ENCODE measurements around the gene EFNA1. TPM values are rescaled to one million over a fixed set of nuclear protein-coding genes. Genes with fewer than 3 reads are reported as not detected.
A peak's percentile ranks its signal among the peaks of the same experiment; 100 is the strongest.

The EFNA1 gene
- total RNA-seq, 3 donors from 2014 or later (not counting 1 experiment from before 2014, with no cell fraction given): 1.5 to 1.9 (median 1.9) TPM

DNA sequence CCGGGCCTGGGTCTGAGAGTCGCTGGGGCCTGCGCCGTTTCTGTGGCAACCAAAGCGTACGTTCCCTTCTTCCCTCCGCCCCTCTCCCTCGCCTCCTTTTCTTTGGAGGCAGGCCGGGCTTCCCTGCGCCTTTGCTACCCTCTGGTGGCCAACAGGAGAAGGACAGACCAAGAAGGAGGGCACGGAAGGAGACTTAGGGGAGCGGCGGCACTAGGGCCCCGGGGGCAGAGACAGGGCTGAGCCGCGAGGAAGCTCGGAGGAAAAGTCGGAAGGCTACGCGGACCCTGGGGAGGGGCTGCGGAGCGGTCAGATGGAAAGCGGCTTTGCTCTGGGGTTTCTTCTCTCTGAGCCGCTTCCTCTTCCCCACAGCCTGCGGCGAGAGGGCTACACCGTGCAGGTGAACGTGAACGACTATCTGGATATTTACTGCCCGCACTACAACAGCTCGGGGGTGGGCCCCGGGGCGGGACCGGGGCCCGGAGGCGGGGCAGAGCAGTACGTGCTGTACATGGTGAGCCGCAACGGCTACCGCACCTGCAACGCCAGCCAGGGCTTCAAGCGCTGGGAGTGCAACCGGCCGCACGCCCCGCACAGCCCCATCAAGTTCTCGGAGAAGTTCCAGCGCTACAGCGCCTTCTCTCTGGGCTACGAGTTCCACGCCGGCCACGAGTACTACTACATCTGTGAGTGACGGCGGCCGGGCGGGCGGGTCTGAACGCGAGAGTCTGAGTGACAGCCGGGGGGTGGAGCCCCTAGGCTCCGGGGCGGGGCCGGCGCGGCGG is 42.8 kb upstream of the EFNA1 start:
- Mint-ChIP-seq H3K4me3 (peak overlapping the region; percentile 94), H3K9me3 (no peaks in the 10 kb centered on the region)

DNA sequence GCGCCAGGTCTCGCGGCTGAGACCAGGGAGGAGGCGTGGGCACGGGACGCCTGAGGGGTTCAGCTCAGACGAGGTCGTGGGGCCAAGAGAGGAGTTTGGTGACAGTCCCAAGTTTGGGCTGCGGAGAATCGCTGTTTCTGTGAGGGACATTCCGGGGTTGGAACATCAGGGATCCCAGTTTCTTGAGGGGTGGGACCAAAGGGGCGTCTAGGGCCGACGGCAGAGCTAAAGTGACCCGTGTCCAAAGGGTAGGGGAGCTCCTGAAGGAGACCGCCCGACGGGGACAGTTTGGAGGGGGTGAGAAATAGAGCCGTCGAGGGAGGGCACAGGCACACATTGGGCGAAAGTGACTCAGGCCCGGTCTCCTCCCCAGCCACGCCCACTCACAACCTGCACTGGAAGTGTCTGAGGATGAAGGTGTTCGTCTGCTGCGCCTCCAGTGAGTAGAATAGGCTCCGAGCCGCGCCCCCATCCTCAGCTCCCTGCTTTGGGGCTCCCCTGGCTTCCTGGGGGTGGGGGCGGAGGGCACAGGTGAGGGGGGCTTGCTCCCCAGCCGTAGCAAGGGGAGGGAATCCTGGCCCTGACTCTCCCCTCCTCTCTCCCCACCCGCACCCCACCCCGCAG is 42.1 kb upstream of the EFNA1 start:
- peak overlapping the region; percentile 88 for H3K27ac ChIP-seq (ENCODE audit: low read length)
- no peaks in the 10 kb centered on the region for H3K36me3 ChIP-seq (ENCODE audit: control insufficient read depth, insufficient read depth, low read length)
- Mint-ChIP-seq H3K36me3 (no peaks in the 10 kb centered on the region), H3K4me1 (peaks cover 29 to 45% of the 10 kb centered on the region in 2 donors), H3K9me3 (no peaks in the 10 kb centered on the region), H3K27ac (peak overlapping the region; percentile 87 to 96), H3K4me3 (peak overlapping the region; percentile 94), H3K27me3 (ENCODE audit: low read depth in 2 of 2) (peaks cover 16 to 23% of the 10 kb centered on the region in 2 donors)
- peak; percentile 59 to 84 for DNase-seq
- TF ChIP-seq, protein P1, sequence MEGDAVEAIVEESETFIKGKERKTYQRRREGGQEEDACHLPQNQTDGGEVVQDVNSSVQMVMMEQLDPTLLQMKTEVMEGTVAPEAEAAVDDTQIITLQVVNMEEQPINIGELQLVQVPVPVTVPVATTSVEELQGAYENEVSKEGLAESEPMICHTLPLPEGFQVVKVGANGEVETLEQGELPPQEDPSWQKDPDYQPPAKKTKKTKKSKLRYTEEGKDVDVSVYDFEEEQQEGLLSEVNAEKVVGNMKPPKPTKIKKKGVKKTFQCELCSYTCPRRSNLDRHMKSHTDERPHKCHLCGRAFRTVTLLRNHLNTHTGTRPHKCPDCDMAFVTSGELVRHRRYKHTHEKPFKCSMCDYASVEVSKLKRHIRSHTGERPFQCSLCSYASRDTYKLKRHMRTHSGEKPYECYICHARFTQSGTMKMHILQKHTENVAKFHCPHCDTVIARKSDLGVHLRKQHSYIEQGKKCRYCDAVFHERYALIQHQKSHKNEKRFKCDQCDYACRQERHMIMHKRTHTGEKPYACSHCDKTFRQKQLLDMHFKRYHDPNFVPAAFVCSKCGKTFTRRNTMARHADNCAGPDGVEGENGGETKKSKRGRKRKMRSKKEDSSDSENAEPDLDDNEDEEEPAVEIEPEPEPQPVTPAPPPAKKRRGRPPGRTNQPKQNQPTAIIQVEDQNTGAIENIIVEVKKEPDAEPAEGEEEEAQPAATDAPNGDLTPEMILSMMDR (IDR thresholded peaks at IDR 0.05): no peak
- intact Hi-C loops (cut with micrococcal nuclease): loop anchor here (1.0 to 2.0 kb wide), 5 partner anchors 15 to 526 kb away; partner anchors contain the start of genes EFNA4, KRTCAP2 and TRIM46
- peak overlapping the region; percentile 61 for H3K4me3 ChIP-seq (ENCODE audit: low read length)
- H3K27me3 ChIP-seq (ENCODE audit: control insufficient read depth, insufficient read depth, low read length): peaks cover 36% of the 10 kb centered on the region
- peaks cover 46% of the 10 kb centered on the region for H3K4me1 ChIP-seq (ENCODE audit: control insufficient read depth, insufficient read depth, low read length)
- 2% methylated on average over 29 of the region's 32 CpGs for WGBS (ENCODE audit: insufficient coverage)
- ATAC-seq: peak; percentile 10 to 46 (median 28)
- H3K9me3 ChIP-seq (ENCODE audit: control insufficient read depth, insufficient read depth, low read length): no peaks in the 10 kb centered on the region

More for the DNA sequence above, 42.8 kb upstream of the EFNA1 start:
- Histone ChIP-seq H3K4me1 (ENCODE audit: control insufficient read depth, insufficient read depth, low read length) (peaks cover 53% of the 10 kb centered on the region), H3K4me3 (ENCODE audit: low read length) (peak overlapping the region; percentile 61), H3K9me3 (ENCODE audit: control insufficient read depth, insufficient read depth, low read length) (no peaks in the 10 kb centered on the region), H3K27ac (ENCODE audit: low read length) (peak overlapping the region; percentile 88), H3K27me3 (ENCODE audit: control insufficient read depth, insufficient read depth, low read length) (peaks cover 43% of the 10 kb centered on the region), H3K36me3 (ENCODE audit: control insufficient read depth, insufficient read depth, low read length) (no peaks in the 10 kb centered on the region)
- TF ChIP-seq, protein P1 (IDR thresholded peaks at IDR 0.05): peak; percentile 89
- peak overlapping the region; percentile 87 to 96 for H3K27ac Mint-ChIP-seq
- peak; percentile 75 to 91 (median 80) for ATAC-seq
- under 1% methylated on average over 67 of the region's 67 CpGs for WGBS (ENCODE audit: insufficient coverage)
- H3K4me1 Mint-ChIP-seq: peaks cover 30 to 51% of the 10 kb centered on the region in 2 donors
- DNase-seq: peak; percentile 92 to 95
- intact Hi-C loops (cut with micrococcal nuclease): loop anchor here (1.0 to 2.0 kb wide), 5 partner anchors 14 to 526 kb away; partner anchors contain the start of genes EFNA4, KRTCAP2 and TRIM46
- peaks cover 16 to 24% of the 10 kb centered on the region in 2 donors for H3K27me3 Mint-ChIP-seq (ENCODE audit: low read depth in 2 of 2)
- no peaks in the 10 kb centered on the region for H3K36me3 Mint-ChIP-seq

- 12% methylated on average over 23 of the region's 24 CpGs for WGBS (ENCODE audit: insufficient coverage)
- Mint-ChIP-seq H3K9me3 (no peaks in the 10 kb centered on the region), H3K4me3 (peak overlapping the region; percentile 79), H3K27ac (peak overlapping the region; percentile 46 to 87), H3K36me3 (no peaks in the 10 kb centered on the region), H3K27me3 (ENCODE audit: low read depth in 2 of 2) (peaks cover 14 to 22% of the 10 kb centered on the region in 2 donors), H3K4me1 (peaks cover 28 to 44% of the 10 kb centered on the region in 2 donors)
- intact Hi-C loops (cut with micrococcal nuclease): no loop called here
- peak; percentile 82 to 89 for DNase-seq
- Histone ChIP-seq H3K36me3 (ENCODE audit: control insufficient read depth, insufficient read depth, low read length) (no peaks in the 10 kb centered on the region), H3K27me3 (ENCODE audit: control insufficient read depth, insufficient read depth, low read length) (peaks cover 31% of the 10 kb centered on the region), H3K4me1 (ENCODE audit: control insufficient read depth, insufficient read depth, low read length) (peaks cover 42% of the 10 kb centered on the region), H3K27ac (ENCODE audit: low read length) (no peak overlapping the region), H3K9me3 (ENCODE audit: control insufficient read depth, insufficient read depth, low read length) (no peaks in the 10 kb centered on the region), H3K4me3 (ENCODE audit: low read length) (peak overlapping the region; percentile 61)
- TF ChIP-seq, protein P1 (IDR thresholded peaks at IDR 0.05): peak; percentile 99
- ATAC-seq: peak; percentile 15 to 51 (median 24)
Observed at GRCh38 chr1:155086128-155086741, 41.4 kb upstream of the EFNA1 start.

All from natural killer cell (primary cell).